Transverse colon (tissue), 4 donors: Measurements from ENCODE around the gene TOMM20.

Source experiments
- POLR2AphosphoS5 ChIP-seq, 3 donors: sonication (generic); formaldehyde crosslinking; IDR thresholded peaks; one replicate each; pipeline ENCODE4 v1.6.1; 2016; ENCODE audit warnings: antibody characterized with exemption in 3 of 3
- TF ChIP-seq, protein P1 (sequence below), 5 experiments: fragments of 200-600 bp in 3 of 5; fragments of 450-650 bp in 2 of 5; sonication (generic) in 3 of 5; IDR thresholded peaks; 1 replicate in 2 of 5; 2 replicates in 3 of 5; pipeline ENCODE4 v1.5.1; 2016 to 2017; ENCODE audit warnings: antibody characterized with exemption in 5 of 5, inconsistent platforms in 3 of 5, mild to moderate bottlenecking in 2 of 5, moderate library complexity in 1 of 5

DNA sequence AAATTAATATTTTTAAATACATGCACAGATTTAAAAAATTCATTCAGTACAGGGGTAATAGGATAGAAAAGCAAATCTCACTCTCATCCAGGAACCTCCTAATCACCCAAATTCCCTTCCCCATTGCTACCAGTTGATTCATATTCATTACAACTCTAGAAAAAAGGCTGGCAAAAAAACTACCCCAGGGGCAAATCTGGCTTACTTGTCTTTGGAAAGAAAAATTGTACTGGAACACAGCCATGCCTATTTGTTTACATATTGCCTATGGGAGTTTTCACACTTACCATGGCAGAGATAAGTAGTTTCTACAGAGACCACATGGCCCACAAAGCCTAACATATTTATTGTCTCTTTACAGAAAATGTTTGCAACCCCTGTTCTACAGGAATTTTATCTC, 41.3 kb upstream of the TOMM20 start:
- TF ChIP-seq, protein P1, sequence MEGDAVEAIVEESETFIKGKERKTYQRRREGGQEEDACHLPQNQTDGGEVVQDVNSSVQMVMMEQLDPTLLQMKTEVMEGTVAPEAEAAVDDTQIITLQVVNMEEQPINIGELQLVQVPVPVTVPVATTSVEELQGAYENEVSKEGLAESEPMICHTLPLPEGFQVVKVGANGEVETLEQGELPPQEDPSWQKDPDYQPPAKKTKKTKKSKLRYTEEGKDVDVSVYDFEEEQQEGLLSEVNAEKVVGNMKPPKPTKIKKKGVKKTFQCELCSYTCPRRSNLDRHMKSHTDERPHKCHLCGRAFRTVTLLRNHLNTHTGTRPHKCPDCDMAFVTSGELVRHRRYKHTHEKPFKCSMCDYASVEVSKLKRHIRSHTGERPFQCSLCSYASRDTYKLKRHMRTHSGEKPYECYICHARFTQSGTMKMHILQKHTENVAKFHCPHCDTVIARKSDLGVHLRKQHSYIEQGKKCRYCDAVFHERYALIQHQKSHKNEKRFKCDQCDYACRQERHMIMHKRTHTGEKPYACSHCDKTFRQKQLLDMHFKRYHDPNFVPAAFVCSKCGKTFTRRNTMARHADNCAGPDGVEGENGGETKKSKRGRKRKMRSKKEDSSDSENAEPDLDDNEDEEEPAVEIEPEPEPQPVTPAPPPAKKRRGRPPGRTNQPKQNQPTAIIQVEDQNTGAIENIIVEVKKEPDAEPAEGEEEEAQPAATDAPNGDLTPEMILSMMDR (IDR thresholded peaks at IDR 0.05), result no peak
- TF ChIP-seq POLR2AphosphoS5 (IDR thresholded peaks at IDR 0.05), result no peak
